ENCODE data around the gene CBLN4. TPM values are rescaled to one million over a fixed set of nuclear protein-coding genes. Genes with fewer than 3 reads are reported as not detected.

The CBLN4 gene
- 0.11 TPM for total RNA-seq

GRCh38 chr20:56005389-56005715, at the start of gene CBLN4:
CBLN4 (minus strand) TSS chr20:56005519; CDS start chr20:56004171, 1,348 bp downstream.
- no peaks in the 10 kb centered on the region for H3K36me3 ChIP-seq
- H3K4me3 ChIP-seq, result peak within 1 kb of the TSS in 1 of 2 donors; percentile 12
- no peaks in the 10 kb centered on the region for H3K9me3 ChIP-seq
- H3K27me3 ChIP-seq, result peaks cover 10% of the 10 kb centered on the region
- H3K4me1 ChIP-seq, result no peaks in the 10 kb centered on the region
- intact Hi-C loops (cut with DNase I), result no loop called here
- H3K27ac ChIP-seq, result no peak within 1 kb of the TSS
- DNase-seq (ENCODE audit: low spot score in 2 of 2), result no peak
- TF ChIP-seq CTCF (IDR thresholded peaks at IDR 0.05), result no peak

- H3K27ac ChIP-seq, result no peak overlapping the region
- no peak overlapping the region for H3K4me3 ChIP-seq
- no peak for TF ChIP-seq CTCF (IDR thresholded peaks at IDR 0.05)
- H3K4me1 ChIP-seq, result no peaks in the 10 kb centered on the region
- H3K36me3 ChIP-seq, result no peaks in the 10 kb centered on the region
- no peak for DNase-seq (ENCODE audit: low spot score in 2 of 2)
- intact Hi-C loops (cut with DNase I), result no loop called here
- no peaks in the 10 kb centered on the region for H3K27me3 ChIP-seq
- no peaks in the 10 kb centered on the region for H3K9me3 ChIP-seq
Observed at GRCh38 chr20:56043227-56043626, 37.9 kb upstream of the CBLN4 start.

- Histone ChIP-seq H3K4me3 (no peak overlapping the region), H3K27me3 (no peaks in the 10 kb centered on the region), H3K4me1 (no peaks in the 10 kb centered on the region), H3K36me3 (no peaks in the 10 kb centered on the region), H3K9me3 (peaks cover 3 to 25% of the 10 kb centered on the region in 2 donors), H3K27ac (no peak overlapping the region)
- no peak for DNase-seq (ENCODE audit: low spot score in 2 of 2)
- intact Hi-C loops (cut with DNase I), result no loop called here
- TF ChIP-seq CTCF (IDR thresholded peaks at IDR 0.05), result no peak
Observed at GRCh38 chr20:56032251-56032650, 26.9 kb upstream of the CBLN4 start.

- intact Hi-C loops (cut with DNase I), result no loop called here
- TF ChIP-seq CTCF (IDR thresholded peaks at IDR 0.05), result no peak
- Histone ChIP-seq H3K27me3 (no peaks in the 10 kb centered on the region), H3K9me3 (no peaks in the 10 kb centered on the region), H3K4me3 (no peak overlapping the region), H3K36me3 (no peaks in the 10 kb centered on the region), H3K4me1 (no peaks in the 10 kb centered on the region), H3K27ac (no peak overlapping the region)
- DNase-seq (ENCODE audit: low spot score in 2 of 2), result no peak
Observed at GRCh38 chr20:56018716-56019115, 13.4 kb upstream of the CBLN4 start.

- Histone ChIP-seq H3K9me3 (no peaks in the 10 kb centered on the region), H3K4me3 (no peak overlapping the region), H3K27me3 (no peaks in the 10 kb centered on the region), H3K27ac (no peak overlapping the region), H3K36me3 (no peaks in the 10 kb centered on the region), H3K4me1 (no peaks in the 10 kb centered on the region)
- DNase-seq (ENCODE audit: low spot score in 2 of 2), result no peak
- TF ChIP-seq CTCF (IDR thresholded peaks at IDR 0.05), result no peak
- intact Hi-C loops (cut with DNase I), result no loop called here
Observed at GRCh38 chr20:56018194-56018593, 12.9 kb upstream of the CBLN4 start.

GRCh38 chr20:56017560-56017959, 12.2 kb upstream of the CBLN4 start:
- DNase-seq (ENCODE audit: low spot score in 2 of 2), result no peak
- Histone ChIP-seq H3K4me1 (no peaks in the 10 kb centered on the region), H3K36me3 (no peaks in the 10 kb centered on the region), H3K27me3 (no peaks in the 10 kb centered on the region), H3K4me3 (no peak overlapping the region), H3K9me3 (no peaks in the 10 kb centered on the region), H3K27ac (no peak overlapping the region)
- TF ChIP-seq CTCF (IDR thresholded peaks at IDR 0.05), result no peak
- intact Hi-C loops (cut with DNase I), result no loop called here

All from ascending aorta (tissue), 2 donors.